GM12878 (cell line): ENCODE results near the gene SLC35E2B. TPM values are rescaled to one million over a fixed set of nuclear protein-coding genes. Genes with fewer than 3 reads are reported as not detected.

Experiments used
- CBFB ChIP-seq: IDR thresholded peaks from 2 replicates; pipeline ENCODE4 v1.6.1; 2016; ENCODE audit warnings: antibody characterized with exemption, low read depth
- CREM ChIP-seq: IDR thresholded peaks from 2 replicates; pipeline ENCODE4 v1.6.1; 2014; ENCODE audit warnings: antibody characterized with exemption, low read depth
- DPF2 ChIP-seq: fragments of 450-650 bp; IDR thresholded peaks from 2 replicates; pipeline ENCODE4 v1.6.1; 2017; ENCODE audit warnings: mild to moderate bottlenecking
- ELK1 ChIP-seq: IDR thresholded peaks from 2 replicates; pipeline ENCODE4 v1.6.1; 2012; ENCODE audit warnings: low read depth, low read length, improper control_type of control experiment
- GABPA ChIP-seq: IDR thresholded peaks from 2 replicates; pipeline ENCODE4 v1.6.1; 2014; ENCODE audit warnings: antibody characterized with exemption, low read depth, mild to moderate bottlenecking, inconsistent platforms
- GATAD2B ChIP-seq: fragments of 450-650 bp; conservative IDR thresholded peaks from 2 replicates; pipeline ENCODE4 v1.6.1; 2017; ENCODE audit warnings: low read depth, mild to moderate bottlenecking, moderate library complexity
- IKZF1 ChIP-seq: fragments of 450-650 bp; conservative IDR thresholded peaks from 2 replicates; pipeline ENCODE4 v1.6.1; 2017; ENCODE audit warnings: antibody characterized with exemption, mild to moderate bottlenecking
- MLLT1 ChIP-seq: fragments of 450-650 bp; IDR thresholded peaks from 2 replicates; pipeline ENCODE4 v1.6.1; 2016; ENCODE audit warnings: mild to moderate bottlenecking
- NBN ChIP-seq: fragments of 450-650 bp; IDR thresholded peaks from 2 replicates; pipeline ENCODE4 v1.6.1; 2016
- NR2F1 ChIP-seq: fragments of 450-650 bp; conservative IDR thresholded peaks from 2 replicates; pipeline ENCODE4 v1.6.1; 2017; ENCODE audit warnings: mild to moderate bottlenecking
- NRF1 ChIP-seq: conservative IDR thresholded peaks from 2 replicates; pipeline ENCODE4 v1.6.1; 2011; ENCODE audit warnings: mild to moderate bottlenecking, low read depth, low read length, improper control_type of control experiment
- POLR2AphosphoS5 ChIP-seq: IDR thresholded peaks from 2 replicates; pipeline ENCODE4 v1.6.1; 2011; ENCODE audit warnings: mild to moderate bottlenecking, low read length, inconsistent platforms
- RELA ChIP-seq: fragments of 450-650 bp; IDR thresholded peaks from 2 replicates; pipeline ENCODE4 v1.8.0; 2014; ENCODE audit warnings: borderline replicate concordance; ENCODE audit not compliant: partially characterized antibody
- SP1 ChIP-seq: IDR thresholded peaks from one replicate; pipeline ENCODE4 v1.6.1; 2011; ENCODE audit warnings: low read depth, low read length
- SREBF1 ChIP-seq: IDR thresholded peaks from 2 replicates; pipeline ENCODE4 v1.6.1; 2012; ENCODE audit warnings: mild to moderate bottlenecking, low read length
- SRF ChIP-seq, 2 experiments: IDR thresholded peaks; 2 replicates each; pipeline ENCODE4 v1.6.1; 2011; ENCODE audit warnings: low read depth in 2 of 2, low read length in 2 of 2, mild to moderate bottlenecking in 1 of 2, moderate library complexity in 1 of 2
- ZBTB40 ChIP-seq: fragments of 450-650 bp; IDR thresholded peaks from 2 replicates; pipeline ENCODE4 v1.6.1; 2016; ENCODE audit warnings: mild to moderate bottlenecking, moderate library complexity, borderline replicate concordance
- ZNF687 ChIP-seq: fragments of 450-650 bp; IDR thresholded peaks from 2 replicates; pipeline ENCODE4 v1.6.1; 2017; ENCODE audit warnings: mild to moderate bottlenecking, moderate library complexity
- polyA plus RNA-seq, 11 experiments: library from polyadenylated mRNA; depleted of rRNA in 4 of 11; unstranded in 6 of 11; stranded (reverse) in 5 of 11; fragments of >200 nt; fragmentation: Nextera tagmentation in 4 of 11; fragmentation: Illumina TruSeq in 1 of 11; extraction: Ambion mirVana in 4 of 11; extraction: Trizol in 1 of 11; gene quantifications; 1 replicate in 1 of 11; 2 replicates in 10 of 11; pipeline versions ENCODE4 v1.2.1 to v1.2.3, GENCODE V29; 2011 to 2016; ENCODE audit warnings: inconsistent platforms in 2 of 11, missing spikeins in 2 of 11, low read depth in 1 of 11
- total RNA-seq, 4 experiments: library from RNA; depleted of rRNA in 3 of 4; stranded (reverse); fragments of >200 nt in 3 of 4; fragmentation: Illumina TruSeq in 1 of 4; extraction: Trizol in 1 of 4; gene quantifications; 2 replicates each; pipeline versions ENCODE4 v1.2.1 to v1.2.3, GENCODE V29; 2013 to 2021

The SLC35E2B gene
- total and polyA plus RNA-seq, 10 of the 15 experiments (the other 5 are each of a cell fraction or from before 2014, with no cell fraction given): 2.6 to 36.7 (median 18.6) TPM

GRCh38 chr1:1724035-1724864 is 31.7 kb upstream of the SLC35E2B start, which contains the start of gene CDK11A (continued):
- TF ChIP-seq SP1 (peak; percentile 24), GABPA (peak; percentile 89), NRF1 (0 out of 2 replicates have a peak, but pooled peaks have one; percentile 26), ZBTB40 (peak; percentile 95), SRF (IDR thresholded peaks at IDR 0.05; ENCODE audit: low read depth in 2 of 2, low read length in 2 of 2) (peak in 1 of 2 experiments; percentile 82; a peak in 2 of 4 replicates), ELK1 (peak; percentile 77; the same call in 1 of the 2 replicates), ZNF687 (peak; percentile 44; the same call in 1 of the 2 replicates), SREBF1 (peak; percentile 62; the same call in 1 of the 2 replicates), CBFB (peak; percentile 17; the same call in 1 of the 2 replicates), GATAD2B (peak; percentile 80), RELA (peak; percentile 82), IKZF1 (peak; percentile 84), CREM (peak; percentile 99), MLLT1 (peak; percentile 64), NBN (peak; percentile 96), NR2F1 (peak; percentile 97), DPF2 (0 out of 2 replicates have a peak, but pooled peaks have one; percentile 18), POLR2AphosphoS5 (0 out of 2 replicates have a peak, but pooled peaks have one; percentile 31)
